ENCODE measurements around the gene RPS6KA3.

DNA sequence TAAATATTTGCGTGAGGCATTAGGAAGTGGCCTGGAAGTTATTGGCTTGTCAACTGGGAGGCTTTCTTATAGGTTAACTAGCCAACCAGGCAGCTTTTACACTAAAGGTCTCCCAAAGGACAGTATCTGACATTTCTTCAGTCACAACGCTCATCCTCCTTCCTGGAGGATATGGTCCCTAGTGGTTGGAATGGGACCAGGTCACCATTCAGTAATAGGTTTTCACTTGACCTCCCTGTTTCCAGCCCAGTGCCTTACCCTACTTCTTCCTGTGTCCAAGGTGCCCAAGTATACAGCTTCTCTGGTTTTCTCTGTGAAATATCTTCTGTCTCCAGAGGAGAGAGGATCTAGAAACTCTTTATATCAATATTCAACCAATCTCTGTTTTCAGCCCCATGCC is 38.5 kb downstream of the RPS6KA3 start:
- TF ChIP-seq, protein P1, sequence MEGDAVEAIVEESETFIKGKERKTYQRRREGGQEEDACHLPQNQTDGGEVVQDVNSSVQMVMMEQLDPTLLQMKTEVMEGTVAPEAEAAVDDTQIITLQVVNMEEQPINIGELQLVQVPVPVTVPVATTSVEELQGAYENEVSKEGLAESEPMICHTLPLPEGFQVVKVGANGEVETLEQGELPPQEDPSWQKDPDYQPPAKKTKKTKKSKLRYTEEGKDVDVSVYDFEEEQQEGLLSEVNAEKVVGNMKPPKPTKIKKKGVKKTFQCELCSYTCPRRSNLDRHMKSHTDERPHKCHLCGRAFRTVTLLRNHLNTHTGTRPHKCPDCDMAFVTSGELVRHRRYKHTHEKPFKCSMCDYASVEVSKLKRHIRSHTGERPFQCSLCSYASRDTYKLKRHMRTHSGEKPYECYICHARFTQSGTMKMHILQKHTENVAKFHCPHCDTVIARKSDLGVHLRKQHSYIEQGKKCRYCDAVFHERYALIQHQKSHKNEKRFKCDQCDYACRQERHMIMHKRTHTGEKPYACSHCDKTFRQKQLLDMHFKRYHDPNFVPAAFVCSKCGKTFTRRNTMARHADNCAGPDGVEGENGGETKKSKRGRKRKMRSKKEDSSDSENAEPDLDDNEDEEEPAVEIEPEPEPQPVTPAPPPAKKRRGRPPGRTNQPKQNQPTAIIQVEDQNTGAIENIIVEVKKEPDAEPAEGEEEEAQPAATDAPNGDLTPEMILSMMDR (IDR thresholded peaks at IDR 0.05), result no peak
- no peak for TF ChIP-seq POLR2A (IDR thresholded peaks at IDR 0.05)
- TF ChIP-seq EP300 (IDR thresholded peaks at IDR 0.05), result no peak
- TF ChIP-seq POLR2AphosphoS5 (IDR thresholded peaks at IDR 0.05), result no peak
